ENCODE results near the gene KDM2B.

DNA sequence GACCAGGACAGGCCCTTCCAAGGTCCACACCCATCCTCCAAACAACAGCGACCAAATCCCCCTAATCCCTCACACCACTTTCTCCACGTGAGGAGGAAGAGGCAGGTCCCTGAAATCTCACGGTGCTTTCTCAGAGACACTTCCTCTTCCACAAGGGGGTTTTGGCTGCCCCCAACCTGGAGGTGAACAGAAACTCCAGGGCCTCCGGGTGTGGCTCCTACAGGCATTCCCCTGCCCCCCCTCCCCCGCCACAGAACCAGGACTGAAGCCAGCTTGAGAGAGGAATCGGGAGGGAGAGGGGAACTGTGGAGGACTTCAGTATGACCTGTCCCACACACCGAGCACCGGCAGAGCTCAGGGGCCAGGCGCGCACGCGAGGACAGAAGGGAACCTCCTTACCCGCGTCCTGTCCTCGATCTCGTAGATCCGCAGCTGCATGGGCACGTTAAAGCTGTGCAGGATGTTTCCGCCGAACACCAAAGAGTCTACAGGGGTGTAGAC is 60.2 kb downstream of the KDM2B start:
- no peak for TF ChIP-seq GATA2 (IDR thresholded peaks at IDR 0.05; ENCODE audit: low read depth, low read length)
- no peak for TF ChIP-seq GATA3 (IDR thresholded peaks at IDR 0.05; ENCODE audit: low read depth, low read length)

Data from SH-SY5Y (cell line).